ENCODE results near the gene FABP3.

FABP3 gene

DNA sequence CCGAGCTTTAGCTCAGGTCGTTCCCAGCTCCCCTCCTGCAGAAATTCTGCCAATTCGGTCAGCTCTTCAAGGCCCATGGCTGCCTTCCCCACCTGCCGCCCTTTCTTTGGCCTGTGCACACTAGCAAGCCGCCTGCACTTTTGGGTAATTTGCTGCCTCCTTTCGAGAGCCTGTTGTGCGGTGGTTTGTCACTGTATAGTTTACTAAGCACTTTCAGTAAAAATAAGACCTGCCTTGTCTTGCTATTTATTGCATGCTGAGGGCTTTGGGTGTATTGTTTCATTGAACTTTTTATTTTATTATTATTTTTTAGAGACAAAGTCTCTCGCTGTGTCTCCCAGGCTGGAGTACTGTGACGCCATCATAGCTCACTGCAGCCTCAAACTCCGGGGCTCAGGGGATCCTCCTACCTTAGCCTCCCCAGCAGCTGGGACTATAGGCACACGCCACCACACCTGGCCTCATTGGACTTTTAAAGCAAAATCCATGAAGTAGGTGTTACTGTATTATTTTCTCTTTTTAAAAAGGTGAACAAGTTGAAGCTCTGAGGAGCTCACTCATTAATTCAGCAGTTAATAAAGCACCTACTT lies 1.1 kb upstream of the FABP3 start:
- FAIRE-seq (no peak), DNase-seq (ENCODE audit: low spot score) (no peak)

GRCh38 chr1:31372751-31373055 lies 173 bp downstream of the FABP3 start:
- FAIRE-seq (no peak), DNase-seq (ENCODE audit: low spot score) (no peak)

DNA sequence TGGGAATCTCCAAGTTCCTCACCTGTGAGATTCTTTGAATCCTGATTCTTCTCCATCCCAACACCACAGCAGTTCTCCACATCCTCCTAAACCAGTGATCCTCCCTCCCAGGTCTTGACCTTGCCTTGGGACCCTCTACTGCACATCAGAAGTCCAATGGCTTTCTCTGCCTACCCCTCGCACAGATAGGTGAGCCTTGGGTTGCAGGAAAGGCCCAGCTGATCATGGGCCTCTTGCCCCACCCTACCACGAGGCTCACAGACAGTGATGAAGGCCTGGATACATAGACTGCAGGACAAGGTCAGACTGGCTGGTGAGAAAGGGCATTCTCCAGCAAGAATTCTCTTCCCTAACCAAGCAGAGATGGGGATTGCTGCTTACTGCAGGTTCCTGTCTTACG lies 825 bp downstream of the FABP3 start:
- DNase-seq (ENCODE audit: low spot score) (no peak), FAIRE-seq (no peak)

GRCh38 chr1:31371121-31371959 lies 1.5 kb downstream of the FABP3 start:
- FAIRE-seq, result no peak
- DNase-seq (ENCODE audit: low spot score), result no peak

DNA sequence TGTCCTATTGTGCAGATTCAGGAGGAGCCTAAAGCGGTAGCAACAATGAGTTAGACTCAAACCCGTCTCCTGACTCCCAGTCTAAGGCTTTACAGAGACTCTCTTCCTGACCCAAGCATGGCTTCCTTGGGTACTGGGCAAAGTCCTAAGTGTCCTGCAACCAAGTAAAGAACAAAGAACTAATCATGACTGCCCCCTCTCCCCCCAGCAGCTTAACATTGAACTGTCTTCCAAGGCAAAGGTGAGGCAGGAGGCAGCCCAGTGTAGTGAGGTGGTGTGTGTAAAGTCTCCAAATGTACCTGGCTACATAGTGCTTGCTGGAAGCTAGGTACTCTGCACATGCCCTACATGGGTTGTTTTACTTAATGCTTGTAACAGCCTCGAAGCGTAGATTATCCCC lies 2.3 kb downstream of the FABP3 start:
- no peak for DNase-seq (ENCODE audit: low spot score)
- no peak for FAIRE-seq

- FAIRE-seq, result no peak
- DNase-seq (ENCODE audit: low spot score), result no peak
Measured at GRCh38 chr1:31370021-31370420, 2.9 kb downstream of the FABP3 start.

DNA sequence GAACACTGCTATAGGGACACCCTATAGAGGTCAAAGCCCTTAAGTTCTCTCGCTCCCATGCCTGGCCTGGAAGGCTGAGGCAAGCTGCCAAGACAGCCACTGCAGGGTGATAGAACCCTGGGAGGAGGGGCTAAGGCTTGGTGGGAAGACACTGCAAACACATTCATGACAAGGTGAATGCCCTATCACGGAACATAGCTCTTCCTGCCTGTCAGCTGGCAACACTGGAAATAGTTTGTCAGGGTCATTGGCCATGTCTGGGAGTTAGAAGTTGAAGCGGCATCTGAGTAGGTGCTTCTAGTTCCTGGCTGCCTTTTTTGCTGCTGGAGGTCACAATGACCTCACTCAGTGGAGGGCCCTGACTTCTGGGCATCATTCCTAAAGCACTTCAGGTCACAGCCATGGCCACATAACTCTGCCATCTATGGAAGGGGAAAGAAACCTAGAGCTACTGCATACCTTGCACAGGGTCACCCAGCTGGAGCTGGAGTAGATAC lies 4.2 kb downstream of the FABP3 start:
- no peak for DNase-seq (ENCODE audit: low spot score)
- no peak for FAIRE-seq

DNA sequence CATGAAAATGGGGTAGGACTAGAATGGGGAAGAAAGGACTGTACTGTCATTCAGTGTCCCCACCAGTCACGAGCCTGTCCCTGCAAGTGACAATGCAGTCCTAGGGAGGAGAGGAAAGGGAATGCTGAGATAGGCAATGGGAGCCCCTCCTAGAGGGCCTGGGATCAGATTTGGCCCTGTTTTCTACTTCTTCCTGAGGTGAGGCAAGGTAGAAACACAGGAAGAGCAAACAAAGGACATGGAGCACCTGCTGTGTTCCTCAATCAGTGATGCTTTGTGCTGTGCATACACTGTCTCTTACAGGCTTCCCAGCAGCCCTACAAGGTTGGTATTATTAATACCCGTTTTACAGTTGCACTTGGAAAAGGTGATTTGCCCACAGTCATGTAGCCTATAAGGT lies 6.1 kb downstream of the FABP3 start:
- FAIRE-seq (no peak), DNase-seq (ENCODE audit: low spot score) (no peak)

- DNase-seq (ENCODE audit: low spot score) (no peak), FAIRE-seq (no peak)
Measured at GRCh38 chr1:31364561-31365250, 8.2 kb downstream of the FABP3 start.

GRCh38 chr1:31362032-31362431 lies 10.8 kb downstream of the FABP3 start:
- no peak for DNase-seq (ENCODE audit: low spot score)
- no peak for FAIRE-seq

DNA sequence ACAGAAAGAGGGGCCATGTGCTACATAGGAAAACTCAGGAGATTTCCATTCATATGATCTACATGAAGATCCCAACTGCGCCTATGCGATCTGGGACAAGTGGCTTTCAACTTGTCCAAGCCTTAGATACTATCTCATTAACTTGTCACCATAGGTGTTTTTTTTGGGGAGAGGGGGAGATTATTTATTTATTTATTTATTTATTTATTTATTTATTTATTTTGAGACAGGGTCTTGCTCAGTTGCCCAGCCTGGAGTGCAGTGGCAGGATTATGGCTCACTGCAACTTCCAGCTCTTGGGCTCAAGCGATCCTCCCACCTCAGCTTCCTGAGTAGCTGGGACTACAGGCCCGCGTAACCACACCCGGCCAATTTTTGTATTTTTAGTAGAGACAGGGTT lies 11.3 kb downstream of the FABP3 start:
- no peak for DNase-seq (ENCODE audit: low spot score)
- no peak for FAIRE-seq

- FAIRE-seq, result no peak
- no peak for DNase-seq (ENCODE audit: low spot score)
Measured at GRCh38 chr1:31356427-31356826, 16.4 kb downstream of the FABP3 start.

- FAIRE-seq, result no peak
- DNase-seq (ENCODE audit: low spot score), result no peak
Measured at GRCh38 chr1:31354283-31354682, 18.6 kb downstream of the FABP3 start.

- FAIRE-seq (no peak), DNase-seq (ENCODE audit: low spot score) (no peak)
Measured at GRCh38 chr1:31348449-31348848, 24.4 kb downstream of the FABP3 start.

- FAIRE-seq, result no peak
- no peak for DNase-seq (ENCODE audit: low spot score)
Measured at GRCh38 chr1:31346785-31347184, 26.1 kb downstream of the FABP3 start.

- FAIRE-seq, result no peak
- no peak for DNase-seq (ENCODE audit: low spot score)
Measured at GRCh38 chr1:31345635-31346034, 27.2 kb downstream of the FABP3 start.

- DNase-seq (ENCODE audit: low spot score) (no peak), FAIRE-seq (no peak)
Measured at GRCh38 chr1:31344503-31344902, 28.4 kb downstream of the FABP3 start.

GRCh38 chr1:31336687-31337467 lies 36.0 kb downstream of the FABP3 start:
- DNase-seq (ENCODE audit: low spot score), result no peak
- FAIRE-seq, result no peak

GRCh38 chr1:31335007-31335406 lies 37.9 kb downstream of the FABP3 start:
- peak; percentile 25 for DNase-seq (ENCODE audit: low spot score)
- FAIRE-seq, result no peak

- no peak for FAIRE-seq
Measured at GRCh38 chr1:31327381-31327780, 45.5 kb downstream of the FABP3 start.

GRCh38 chr1:31326461-31326860 lies 46.4 kb downstream of the FABP3 start:
- DNase-seq (ENCODE audit: low spot score) (no peak), FAIRE-seq (no peak)

More at GRCh38 chr1:31327381-31327780, 45.5 kb downstream of the FABP3 start:
- DNase-seq (ENCODE audit: low spot score), result no peak

DNA sequence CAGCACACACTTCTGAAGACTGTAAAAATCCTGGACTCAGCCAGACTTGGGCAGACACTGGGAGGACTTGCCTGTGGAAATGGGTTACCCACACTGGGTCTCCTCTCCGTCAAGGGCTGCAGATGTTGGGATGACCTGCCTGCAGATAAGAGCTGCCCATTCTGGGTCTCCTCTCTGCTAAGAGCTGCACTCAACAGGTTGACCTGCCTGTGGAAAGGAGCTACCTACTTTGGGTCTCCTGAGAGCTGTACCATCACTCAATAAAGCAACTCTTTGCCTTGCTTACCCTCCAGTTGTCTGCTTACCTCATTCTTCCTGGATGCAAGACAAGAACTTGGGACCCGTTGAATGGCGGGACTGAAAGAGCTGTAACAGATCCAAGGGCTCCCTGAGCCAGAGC lies 47.9 kb downstream of the FABP3 start:
- DNase-seq (ENCODE audit: low spot score), result no peak
- no peak for FAIRE-seq

Data from urothelium cell line (cell line).